AG04450 (cell line): Measurements from ENCODE around the gene CD3D. TPM values are rescaled to one million over a fixed set of nuclear protein-coding genes. Genes with fewer than 3 reads are reported as not detected.

Experiments
- CTCF ChIA-PET: fragments of 300-600, 350-600 bp; formaldehyde crosslinking; extraction: SDS; loops from one replicate; lab custom pipeline; 2022; ENCODE audit warnings: antibody characterized with exemption, inconsistent platforms; lab: Charles Lee
- POLR2A ChIA-PET: fragments of 350-600 bp; formaldehyde crosslinking; extraction: SDS; loops from one replicate; lab custom pipeline; 2021; ENCODE audit warnings: antibody characterized with exemption, inconsistent platforms; lab: Yijun Ruan, JAX
- DNase-seq: peaks from one replicate; pipeline ENCODE4 v3.0.0-alpha.2; 2011; ENCODE audit warnings: low read depth, low spot score
- H3K27ac ChIP-seq: one replicate; pipeline ENCODE4 v1.5.1; 2012; ENCODE audit warnings: low read depth, low read length, control low read depth
- H3K27me3 ChIP-seq: one replicate; pipeline ENCODE4 v1.6.0; 2012; ENCODE audit warnings: low read length; ENCODE audit not compliant: control insufficient read depth, insufficient read depth
- H3K4me3 ChIP-seq: 2 replicates; pipeline ENCODE4 v1.5.1; 2011; ENCODE audit warnings: mild to moderate bottlenecking, low read depth, low read length, control low read depth
- H3K9me3 ChIP-seq: 2 replicates; pipeline ENCODE4 v1.5.1; 2012; ENCODE audit warnings: low read length; ENCODE audit not compliant: control insufficient read depth, insufficient read depth
- CTCF ChIP-seq: IDR thresholded peaks from 2 replicates; pipeline ENCODE4 v1.5.1; 2011; ENCODE audit warnings: low read depth, low read length, control low read depth, inconsistent platforms
- polyA plus RNA-seq: library from polyadenylated mRNA; depleted of rRNA; stranded (reverse); fragments of >200 nt; gene quantifications from 2 replicates; pipeline ENCODE4 v1.2.3, GENCODE V29; 2011

The CD3D gene
- polyA plus RNA-seq, 1 experiment, result not detected

- no peak for TF ChIP-seq CTCF
- Histone ChIP-seq H3K27ac (no peak overlapping the region), H3K9me3 (no peaks in the 10 kb centered on the region), H3K27me3 (peaks cover 9% of the 10 kb centered on the region), H3K4me3 (no peak overlapping the region)
- DNase-seq, result no peak
- ChIA-PET CTCF (no interaction called here), POLR2A (no interaction called here)
Measured at GRCh38 chr11:118306556-118306955, 35.9 kb downstream of the CD3D start.

GRCh38 chr11:118305726-118306125 is 36.8 kb downstream of the CD3D start:
- no peak for TF ChIP-seq CTCF
- ChIA-PET CTCF (no interaction called here), POLR2A (no interaction called here)
- Histone ChIP-seq H3K4me3 (no peak overlapping the region), H3K9me3 (no peaks in the 10 kb centered on the region), H3K27me3 (peaks cover 7% of the 10 kb centered on the region), H3K27ac (no peak overlapping the region)
- no peak for DNase-seq

- ChIA-PET CTCF (no interaction called here), POLR2A (no interaction called here)
- Histone ChIP-seq H3K27ac (no peak within 1 kb of the TSS), H3K9me3 (no peaks in the 10 kb centered on the region), H3K4me3 (no peak within 1 kb of the TSS), H3K27me3 (peaks cover 7% of the 10 kb centered on the region)
- no peak for TF ChIP-seq CTCF
- DNase-seq, result no peak
Measured at GRCh38 chr11:118304568-118305248, 37.8 kb downstream of the CD3D start, which contains the start of gene CD3E. TSS of gene CD3E (plus strand) at chr11:118304730. CDS start at chr11:118304953, 223 bp downstream.

- H3K4me3 ChIP-seq, result no peak overlapping the region
- peaks cover 7% of the 10 kb centered on the region for H3K27me3 ChIP-seq
- TF ChIP-seq CTCF, result no peak
- CTCF ChIA-PET, result no interaction called here
- no peak overlapping the region for H3K27ac ChIP-seq
- H3K9me3 ChIP-seq, result no peaks in the 10 kb centered on the region
- POLR2A ChIA-PET, result no interaction called here
- no peak for DNase-seq
Measured at GRCh38 chr11:118304227-118304567, 38.3 kb downstream of the CD3D start.

- DNase-seq, result no peak
- Histone ChIP-seq H3K27me3 (peaks cover 7% of the 10 kb centered on the region), H3K4me3 (no peak overlapping the region), H3K9me3 (no peaks in the 10 kb centered on the region), H3K27ac (no peak overlapping the region)
- no peak for TF ChIP-seq CTCF
- ChIA-PET POLR2A (no interaction called here), CTCF (interaction anchor here (1.2 kb wide), 1 partner anchor 51 kb away, joined by 5 read pairs; no protein-coding TSS in a partner anchor)
Measured at GRCh38 chr11:118301600-118302195, 40.8 kb downstream of the CD3D start.
